Panc1 (cell line): Measurements from ENCODE around the gene POFUT2. TPM values are rescaled to one million over a fixed set of nuclear protein-coding genes. Genes with fewer than 3 reads are reported as not detected.

Experiments used
- ATAC-seq: fragments of 200-7000 bp; cut with Tn5 transposase; 2 replicates; pipeline ENCODE4 v1.9.1; 2020; ENCODE audit warnings: mild to moderate bottlenecking, moderate library complexity
- BruUV-seq: library from RNA; stranded (reverse); fragments of 400-500 nt; replicated peaks from 2 replicates; lab custom pipeline; 2021; lab: Mats Ljungman, UMichigan
- CTCF ChIA-PET: fragments of 300-600 bp; sonication (Branson Sonifier 250); formaldehyde crosslinking; loops from one replicate; lab custom pipeline; 2022; ENCODE audit warnings: antibody characterized with exemption; lab: Charles Lee
- POLR2A ChIA-PET: fragments of 300-600 bp; sonication (Branson Sonifier 250); formaldehyde crosslinking; loops from one replicate; lab custom pipeline; 2022; ENCODE audit warnings: antibody characterized with exemption; lab: Charles Lee
- DNase-seq: peaks from one replicate; pipeline ENCODE4 v3.0.0-alpha.2; 2010; ENCODE audit warnings: low read depth, low spot score
- H3K27ac ChIP-seq: 2 replicates; pipeline ENCODE4 v1.5.1; 2011; ENCODE audit warnings: mild to moderate bottlenecking, low read length, inconsistent platforms
- H3K27me3 ChIP-seq: fragments of 200-500 bp; sonication (Bioruptor generic); 2 replicates; pipeline ENCODE4 v1.6.0; 2014; ENCODE audit warnings: low read length, inconsistent platforms; ENCODE audit not compliant: control insufficient read depth, insufficient read depth
- H3K36me3 ChIP-seq: fragments of 200-500 bp; sonication (Bioruptor generic); 2 replicates; pipeline ENCODE4 v1.5.1; 2014; ENCODE audit warnings: inconsistent platforms, mild to moderate bottlenecking, low read length, moderate library complexity; ENCODE audit not compliant: control insufficient read depth, insufficient read depth
- H3K4me1 ChIP-seq: 2 replicates; pipeline ENCODE4 v1.5.1; 2011; ENCODE audit warnings: inconsistent platforms, mild to moderate bottlenecking, low read length, moderate library complexity; ENCODE audit not compliant: control insufficient read depth, insufficient read depth
- H3K4me3 ChIP-seq, 2 experiments: 2 replicates each; pipeline ENCODE4 v1.5.1; 2011 to 2012; ENCODE audit warnings: low read depth in 2 of 2, low read length in 2 of 2, mild to moderate bottlenecking in 2 of 2, inconsistent platforms in 1 of 2, moderate library complexity in 1 of 2
- H3K9me3 ChIP-seq: fragments of 200-500 bp; sonication (Bioruptor generic); 2 replicates; pipeline ENCODE4 v1.5.1; 2014; ENCODE audit warnings: low read depth, mild to moderate bottlenecking, inconsistent platforms, low read length, moderate library complexity; ENCODE audit not compliant: control insufficient read depth, insufficient read depth
- CTCF ChIP-seq: fragments of 450-650 bp; IDR thresholded peaks from 2 replicates; pipeline ENCODE4 v1.5.1; 2017; ENCODE audit warnings: mild to moderate bottlenecking
- POLR2AphosphoS5 ChIP-seq: IDR thresholded peaks from 2 replicates; pipeline ENCODE4 v1.6.1; 2012; ENCODE audit warnings: mild to moderate bottlenecking, low read depth, low read length, moderate library complexity
- SIN3A ChIP-seq: IDR thresholded peaks from 2 replicates; pipeline ENCODE4 v1.6.1; 2012; ENCODE audit warnings: low read depth, mild to moderate bottlenecking, low read length, moderate library complexity, borderline replicate concordance; ENCODE audit not compliant: insufficient read depth
- TCF7L2 ChIP-seq: IDR thresholded peaks from 2 replicates; pipeline ENCODE4 v1.6.1; 2011; ENCODE audit warnings: mild to moderate bottlenecking, low read depth, low read length, inconsistent platforms
- in situ Hi-C: cut with HindIII; loops from 2 replicates; pipeline ENCODE4 v1.10.0; 2016; ENCODE audit warnings: low sequenced_read_pairs, low pct_unique_long_range_greater_than_20kb
- intact Hi-C: fragments of 100-400 bp; cut with micrococcal nuclease; formaldehyde crosslinking; loops from one replicate; pipeline ENCODE4 v1.10.0; 2022; ENCODE audit not compliant: unreplicated experiment
- total RNA-seq: library from RNA; stranded (reverse); gene quantifications from one replicate; pipeline ENCODE4 v1.2.1, GENCODE V29; 2021; ENCODE audit not compliant: unreplicated experiment
- TF ChIP-seq, protein P1 (sequence below), 2 experiments: IDR thresholded peaks; 2 replicates each; pipeline ENCODE4 v1.6.1; 2011 to 2012; ENCODE audit warnings: low read depth in 2 of 2, control low read depth in 1 of 2, low read length in 1 of 2, mild to moderate bottlenecking in 1 of 2, moderate library complexity in 1 of 2; ENCODE audit not compliant: insufficient read depth in 1 of 2

POFUT2 gene
- total RNA-seq, 1 experiment from 2014 or later: 59.6 TPM

GRCh38 chr21:45336535-45336810 is 48.8 kb upstream of the POFUT2 start:
- no TSS peak for BruUV-seq
- H3K4me3 ChIP-seq: no peak overlapping the region
- DNase-seq (no peak), ATAC-seq (no peak)
- H3K27me3 ChIP-seq: no peaks in the 10 kb centered on the region
- H3K9me3 ChIP-seq: no peaks in the 10 kb centered on the region
- intact Hi-C loops: no loop called here
- H3K27ac ChIP-seq: peak overlapping the region; percentile 46; the same call in 1 of the 2 replicates
- TF ChIP-seq, protein P1, sequence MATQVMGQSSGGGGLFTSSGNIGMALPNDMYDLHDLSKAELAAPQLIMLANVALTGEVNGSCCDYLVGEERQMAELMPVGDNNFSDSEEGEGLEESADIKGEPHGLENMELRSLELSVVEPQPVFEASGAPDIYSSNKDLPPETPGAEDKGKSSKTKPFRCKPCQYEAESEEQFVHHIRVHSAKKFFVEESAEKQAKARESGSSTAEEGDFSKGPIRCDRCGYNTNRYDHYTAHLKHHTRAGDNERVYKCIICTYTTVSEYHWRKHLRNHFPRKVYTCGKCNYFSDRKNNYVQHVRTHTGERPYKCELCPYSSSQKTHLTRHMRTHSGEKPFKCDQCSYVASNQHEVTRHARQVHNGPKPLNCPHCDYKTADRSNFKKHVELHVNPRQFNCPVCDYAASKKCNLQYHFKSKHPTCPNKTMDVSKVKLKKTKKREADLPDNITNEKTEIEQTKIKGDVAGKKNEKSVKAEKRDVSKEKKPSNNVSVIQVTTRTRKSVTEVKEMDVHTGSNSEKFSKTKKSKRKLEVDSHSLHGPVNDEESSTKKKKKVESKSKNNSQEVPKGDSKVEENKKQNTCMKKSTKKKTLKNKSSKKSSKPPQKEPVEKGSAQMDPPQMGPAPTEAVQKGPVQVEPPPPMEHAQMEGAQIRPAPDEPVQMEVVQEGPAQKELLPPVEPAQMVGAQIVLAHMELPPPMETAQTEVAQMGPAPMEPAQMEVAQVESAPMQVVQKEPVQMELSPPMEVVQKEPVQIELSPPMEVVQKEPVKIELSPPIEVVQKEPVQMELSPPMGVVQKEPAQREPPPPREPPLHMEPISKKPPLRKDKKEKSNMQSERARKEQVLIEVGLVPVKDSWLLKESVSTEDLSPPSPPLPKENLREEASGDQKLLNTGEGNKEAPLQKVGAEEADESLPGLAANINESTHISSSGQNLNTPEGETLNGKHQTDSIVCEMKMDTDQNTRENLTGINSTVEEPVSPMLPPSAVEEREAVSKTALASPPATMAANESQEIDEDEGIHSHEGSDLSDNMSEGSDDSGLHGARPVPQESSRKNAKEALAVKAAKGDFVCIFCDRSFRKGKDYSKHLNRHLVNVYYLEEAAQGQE (IDR thresholded peaks at IDR 0.05; ENCODE audit: insufficient read depth in 1 of 2, low read depth in 2 of 2, low read length in 1 of 2): no peak
- TF ChIP-seq SIN3A: no peak
- no peak for TF ChIP-seq POLR2AphosphoS5
- TF ChIP-seq TCF7L2: no peak
- no peak for TF ChIP-seq CTCF
- ChIA-PET CTCF (no interaction called here), POLR2A (no interaction called here)
- in situ Hi-C loops: no loop called here
- peaks cover 36% of the 10 kb centered on the region for H3K4me1 ChIP-seq
- H3K36me3 ChIP-seq: no peaks in the 10 kb centered on the region

GRCh38 chr21:45335761-45336534 is 48.3 kb upstream of the POFUT2 start:
- intact Hi-C loops (no loop called here), in situ Hi-C loops (no loop called here)
- Histone ChIP-seq H3K9me3 (no peaks in the 10 kb centered on the region), H3K4me3 (no peak overlapping the region), H3K27me3 (no peaks in the 10 kb centered on the region), H3K4me1 (peaks cover 41% of the 10 kb centered on the region), H3K27ac (peak overlapping the region; percentile 46; the same call in 1 of the 2 replicates), H3K36me3 (no peaks in the 10 kb centered on the region)
- CTCF ChIA-PET: no interaction called here
- no TSS peak for BruUV-seq
- ATAC-seq (no peak), DNase-seq (no peak)
- POLR2A ChIA-PET: no interaction called here
- TF ChIP-seq CTCF: no peak
- no peak for TF ChIP-seq TCF7L2
- TF ChIP-seq POLR2AphosphoS5: no peak
- TF ChIP-seq, protein P1 (IDR thresholded peaks at IDR 0.05; ENCODE audit: insufficient read depth in 1 of 2, low read depth in 2 of 2, low read length in 1 of 2): no peak
- no peak for TF ChIP-seq SIN3A
